Esophagus (tissue), 2 donors: ENCODE results near the gene CERS1. TPM values are rescaled to one million over a fixed set of nuclear protein-coding genes. Genes with fewer than 3 reads are reported as not detected.

Experiments used
- H3K27ac ChIP-seq, 2 donors: one replicate each; pipeline ENCODE4 v1.5.1; 2013; ENCODE audit warnings: low read depth in 2 of 2, mild to moderate bottlenecking in 2 of 2, inconsistent platforms in 1 of 2, low read length in 1 of 2, moderate library complexity in 1 of 2
- H3K27me3 ChIP-seq, 2 donors: one replicate each; pipeline ENCODE4 v1.6.1; 2013; ENCODE audit warnings: low read length in 2 of 2, control low read depth in 1 of 2, mild to moderate bottlenecking in 1 of 2; ENCODE audit not compliant: insufficient read depth in 2 of 2, control insufficient read depth in 1 of 2
- H3K36me3 ChIP-seq, 2 donors: one replicate each; pipeline ENCODE4 v1.6.1; 2013; ENCODE audit warnings: low read length in 1 of 2; ENCODE audit not compliant: control insufficient read depth in 2 of 2, insufficient read depth in 2 of 2
- H3K4me1 ChIP-seq, 2 donors: one replicate each; pipeline ENCODE4 v1.6.1; 2013; ENCODE audit warnings: low read length in 1 of 2; ENCODE audit not compliant: control insufficient read depth in 2 of 2, insufficient read depth in 2 of 2
- H3K4me3 ChIP-seq, 2 donors: one replicate each; pipeline ENCODE4 v1.5.1; 2013; ENCODE audit warnings: low read length in 2 of 2, mild to moderate bottlenecking in 2 of 2, low read depth in 1 of 2, moderate library complexity in 1 of 2
- H3K9me3 ChIP-seq, 2 donors: one replicate each; pipeline ENCODE4 v1.6.1; 2013; ENCODE audit warnings: mild to moderate bottlenecking in 2 of 2, low read depth in 1 of 2, low read length in 1 of 2, moderate library complexity in 1 of 2; ENCODE audit not compliant: control insufficient read depth in 2 of 2, insufficient read depth in 1 of 2
- WGBS, 2 donors: extraction: QIAGEN DNeasy Blood & Tissue Kit; methylation state at CpG; one replicate each; pipeline ENCODE4 v1.1.7; 2013; 5-methylcytosine and 5-hydroxymethylcytosine counted together
- polyA plus RNA-seq, 2 donors: library from polyadenylated mRNA; stranded (reverse); fragments of 200-250 nt; gene quantifications; one replicate each; pipeline ENCODE4 v1.2.3, GENCODE V29; 2013
- donor health status: healthy with polysubstance abuse.
- donor health status: Bipolar disorder and iron deficiency.

CERS1 gene
- polyA plus RNA-seq, 2 donors = 0.08 to 0.12 TPM

GRCh38 chr19:18893587-18894253 is 2.2 kb downstream of the CERS1 start:
- H3K27me3 ChIP-seq = peaks cover 0 to 9% of the 10 kb centered on the region in 2 donors

GRCh38 chr19:18889949-18890745 is 5.8 kb downstream of the CERS1 start:
- H3K9me3 ChIP-seq = no peaks in the 10 kb centered on the region
- WGBS, 2 donors = 75 to 81% methylated on average over 10 of the region's 10 CpGs
- H3K4me3 ChIP-seq = no peak overlapping the region
- H3K36me3 ChIP-seq = no peaks in the 10 kb centered on the region
- H3K27ac ChIP-seq = no peak overlapping the region
- H3K27me3 ChIP-seq = peaks cover 0 to 3% of the 10 kb centered on the region in 2 donors
- peaks cover 0 to 2% of the 10 kb centered on the region in 2 donors for H3K4me1 ChIP-seq

More at GRCh38 chr19:18893587-18894253, 2.2 kb downstream of the CERS1 start:
- Histone ChIP-seq H3K9me3 (no peaks in the 10 kb centered on the region), H3K36me3 (peaks cover 0 to under 1% of the 10 kb centered on the region in 2 donors), H3K4me1 (peaks cover 0 to 5% of the 10 kb centered on the region in 2 donors), H3K27ac (no peak overlapping the region), H3K4me3 (no peak overlapping the region)
- 40 to 49% methylated on average over 14 to 18 of the region's 18 CpGs for WGBS, 2 donors

GRCh38 chr19:18886972-18887371 is 9.0 kb downstream of the CERS1 start:
- Histone ChIP-seq H3K9me3 (no peaks in the 10 kb centered on the region), H3K4me3 (no peak overlapping the region), H3K4me1 (no peaks in the 10 kb centered on the region), H3K27me3 (no peaks in the 10 kb centered on the region), H3K27ac (no peak overlapping the region), H3K36me3 (no peaks in the 10 kb centered on the region)
- 92 to 93% methylated on average over 4 of the region's 4 CpGs for WGBS, 2 donors

GRCh38 chr19:18883526-18884304 is 12.2 kb downstream of the CERS1 start:
- no peak overlapping the region for H3K4me3 ChIP-seq
- H3K4me1 ChIP-seq = no peaks in the 10 kb centered on the region
- no peaks in the 10 kb centered on the region for H3K27me3 ChIP-seq
- no peaks in the 10 kb centered on the region for H3K36me3 ChIP-seq
- no peak overlapping the region for H3K27ac ChIP-seq
- no peaks in the 10 kb centered on the region for H3K9me3 ChIP-seq
- 77 to 82% methylated on average over 29 to 30 of the region's 30 CpGs for WGBS, 2 donors

GRCh38 chr19:18881491-18881890 is 14.5 kb downstream of the CERS1 start:
- no peak overlapping the region for H3K27ac ChIP-seq
- H3K9me3 ChIP-seq = no peaks in the 10 kb centered on the region
- H3K4me1 ChIP-seq = no peaks in the 10 kb centered on the region
- no peak overlapping the region for H3K4me3 ChIP-seq
- no peaks in the 10 kb centered on the region for H3K27me3 ChIP-seq
- 88 to 90% methylated on average over 7 of the region's 7 CpGs for WGBS, 2 donors
- no peaks in the 10 kb centered on the region for H3K36me3 ChIP-seq

DNA sequence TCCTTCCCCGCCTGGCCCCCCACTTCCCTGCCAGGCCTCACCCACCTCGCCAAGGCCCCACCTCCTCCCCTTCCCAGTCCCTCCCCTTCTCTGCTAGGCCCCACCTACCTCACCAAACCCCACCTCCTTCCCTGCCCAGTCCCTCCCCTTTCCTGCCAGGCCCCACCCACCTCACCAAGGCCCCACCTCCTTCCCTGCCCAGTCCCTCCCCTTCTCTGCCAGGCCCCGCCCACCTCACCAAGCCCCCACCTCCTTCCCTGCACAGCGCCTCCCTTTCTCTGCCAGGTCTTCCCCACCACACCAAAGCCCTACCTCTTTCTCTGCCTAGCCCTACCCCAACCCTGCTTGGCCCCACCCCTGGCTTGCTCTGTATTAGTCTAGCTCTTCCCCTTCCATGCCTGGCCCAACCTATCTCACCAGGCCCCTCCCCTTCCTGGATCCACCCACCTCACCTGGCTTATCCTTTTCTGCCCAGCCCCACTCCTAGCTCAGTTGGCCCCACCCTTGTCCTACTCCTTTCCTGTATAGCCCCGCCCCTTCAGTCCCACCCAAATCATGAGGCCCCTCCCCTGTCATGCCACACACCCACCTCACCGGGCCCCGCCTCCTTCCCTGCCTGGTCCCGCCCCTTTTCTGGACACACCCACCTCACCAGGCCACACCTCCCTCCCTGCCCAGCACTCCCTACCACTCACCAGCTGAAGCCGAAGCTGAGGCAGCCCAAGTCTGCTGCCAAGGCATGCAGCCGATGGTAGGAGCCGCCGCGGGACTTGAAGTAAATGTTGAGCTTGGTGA is 16.2 kb downstream of the CERS1 start:
- Histone ChIP-seq H3K4me3 (no peak overlapping the region), H3K4me1 (no peaks in the 10 kb centered on the region), H3K27ac (no peak overlapping the region), H3K9me3 (no peaks in the 10 kb centered on the region), H3K36me3 (no peaks in the 10 kb centered on the region), H3K27me3 (no peaks in the 10 kb centered on the region)
- WGBS, 2 donors = 66 to 74% methylated on average over 13 of the region's 13 CpGs

DNA sequence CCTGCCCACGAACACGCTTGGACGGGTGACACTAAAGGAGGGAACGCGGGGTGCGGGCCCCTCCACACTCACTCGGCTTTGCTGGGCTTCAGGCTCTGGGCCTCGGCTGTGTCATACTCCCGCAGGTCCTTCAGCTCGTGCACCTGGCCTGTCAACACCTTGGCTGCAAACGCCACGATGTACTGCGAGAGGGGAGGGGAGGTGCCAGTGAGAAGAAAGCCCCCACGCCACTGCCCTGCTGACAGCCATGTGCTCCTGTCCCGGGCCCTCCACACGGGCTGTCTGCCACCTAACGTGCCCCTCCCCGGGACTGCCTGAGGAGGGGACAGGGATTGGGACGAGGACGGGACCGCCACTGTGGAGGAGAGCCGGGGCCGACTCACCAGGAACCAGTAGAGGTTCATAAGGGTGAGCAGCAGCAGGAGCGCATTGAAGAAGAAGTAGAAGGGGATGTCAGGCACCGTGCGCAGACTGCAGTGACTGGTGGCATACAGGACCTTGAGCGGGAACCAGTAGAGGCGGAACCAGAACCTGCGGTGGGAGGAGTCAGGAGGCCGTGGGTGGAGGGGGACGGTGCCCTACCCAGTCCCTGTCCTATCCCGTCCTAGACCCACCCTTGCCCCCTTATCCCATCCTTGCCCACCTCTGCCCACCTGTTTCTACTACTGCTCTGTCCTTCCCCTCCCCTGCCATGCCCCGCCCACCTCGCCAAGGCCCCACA is 16.9 kb downstream of the CERS1 start:
- H3K27ac ChIP-seq = no peak overlapping the region
- WGBS, 2 donors = 87 to 91% methylated on average over 33 to 34 of the region's 34 CpGs
- H3K36me3 ChIP-seq = no peaks in the 10 kb centered on the region
- no peaks in the 10 kb centered on the region for H3K27me3 ChIP-seq
- H3K9me3 ChIP-seq = no peaks in the 10 kb centered on the region
- no peak overlapping the region for H3K4me3 ChIP-seq
- H3K4me1 ChIP-seq = no peaks in the 10 kb centered on the region

GRCh38 chr19:18878058-18878797 is 17.7 kb downstream of the CERS1 start:
- Histone ChIP-seq H3K27ac (no peak overlapping the region), H3K9me3 (no peaks in the 10 kb centered on the region), H3K27me3 (no peaks in the 10 kb centered on the region), H3K36me3 (no peaks in the 10 kb centered on the region), H3K4me3 (no peak overlapping the region), H3K4me1 (no peaks in the 10 kb centered on the region)
- 86 to 90% methylated on average over 25 of the region's 25 CpGs for WGBS, 2 donors
